CD4-positive, alpha-beta T cell (primary cell): ENCODE data around the gene SH3D19. TPM values are rescaled to one million over a fixed set of nuclear protein-coding genes. Genes with fewer than 3 reads are reported as not detected.

ENCODE experiments used
- ATAC-seq: fragments of 200-7000 bp; cut with Tn5 transposase; one replicate; pipeline ENCODE4 v1.10.0; 2022; ENCODE audit warnings: mild to moderate bottlenecking; ENCODE audit not compliant: poor library complexity
- CTCF ChIA-PET: fragments of 350-600 bp; sonication (Branson Sonifier 250); formaldehyde crosslinking; loops from one replicate; lab custom pipeline; 2021; ENCODE audit warnings: antibody characterized with exemption, inconsistent platforms; lab: Charles Lee
- POLR2A ChIA-PET: fragments of 350-600 bp; sonication (Branson Sonifier 250); formaldehyde crosslinking; loops from one replicate; lab custom pipeline; 2021; ENCODE audit warnings: antibody characterized with exemption, inconsistent platforms; lab: Charles Lee
- DNase-seq, 14 experiments: peaks; one replicate each; pipeline ENCODE4 v3.0.0-alpha.2; 2013 to 2020; ENCODE audit warnings: mixed read lengths in 2 of 14
- H3K27ac ChIP-seq, 2 donors: one replicate each; pipeline versions ENCODE4 v1.5.1 to v1.7.0; 2013; ENCODE audit warnings: low read length in 2 of 2, low read depth in 1 of 2, mild to moderate bottlenecking in 1 of 2
- H3K27me3 ChIP-seq, 2 experiments: 1 replicate in 1 of 2; 2 replicates in 1 of 2; pipeline versions ENCODE4 v1.6.1 to v1.7.0; 2013; ENCODE audit warnings: low read length in 2 of 2, control low read depth in 1 of 2, mild to moderate bottlenecking in 1 of 2, moderate library complexity in 1 of 2; ENCODE audit not compliant: insufficient read depth in 2 of 2, control insufficient read depth in 1 of 2
- H3K36me3 ChIP-seq: one replicate; pipeline ENCODE4 v1.6.1; 2013; ENCODE audit warnings: low read length, control low read depth; ENCODE audit not compliant: insufficient read depth
- H3K4me1 ChIP-seq: one replicate; pipeline ENCODE4 v1.6.1; 2013; ENCODE audit warnings: low read length, control low read depth; ENCODE audit not compliant: insufficient read depth
- H3K4me3 ChIP-seq: one replicate; pipeline ENCODE4 v1.5.1; 2013; ENCODE audit warnings: mild to moderate bottlenecking, low read length, moderate library complexity
- H3K9me3 ChIP-seq, 2 experiments: 1 replicate in 1 of 2; 2 replicates in 1 of 2; pipeline versions ENCODE4 v1.6.1 to v1.7.0; 2013; ENCODE audit warnings: low read length in 2 of 2, mild to moderate bottlenecking in 2 of 2, control low read depth in 1 of 2, moderate library complexity in 1 of 2; ENCODE audit not compliant: control insufficient read depth in 1 of 2, insufficient read depth in 1 of 2
- H3K27ac Mint-ChIP-seq: one replicate; pipeline ENCODE4 v1.8.0; 2020; ENCODE audit warnings: mixed read lengths
- H3K27me3 Mint-ChIP-seq: one replicate; pipeline ENCODE4 v1.8.0; 2021; ENCODE audit warnings: mixed read lengths
- H3K36me3 Mint-ChIP-seq: one replicate; pipeline ENCODE4 v1.8.0; 2021; ENCODE audit warnings: low read depth, mixed read lengths
- H3K4me1 Mint-ChIP-seq: one replicate; pipeline ENCODE4 v1.8.0; 2021; ENCODE audit warnings: low read depth, mixed read lengths
- H3K4me3 Mint-ChIP-seq: one replicate; pipeline ENCODE4 v1.8.0; 2020; ENCODE audit warnings: mild to moderate bottlenecking, mixed read lengths
- H3K9me3 Mint-ChIP-seq: one replicate; pipeline ENCODE4 v1.8.0; 2020; ENCODE audit warnings: mixed read lengths
- CTCF ChIP-seq: fragments of 200-600 bp; IDR thresholded peaks from one replicate; pipeline ENCODE4 v1.8.0; 2022; ENCODE audit warnings: antibody characterized with exemption, mild to moderate bottlenecking
- intact Hi-C, 2 experiments: fragments of 100-400 bp; cut with DNase I in 1 of 2; cut with micrococcal nuclease in 1 of 2; formaldehyde crosslinking; loops; one replicate each; pipeline versions ENCODE4 v1.15.1 to v1.9.0; 2023 to 2025; cut with DNase I, micrococcal nuclease
- total RNA-seq, 174 experiments: library from RNA in 2 of 174; stranded (reverse) in 2 of 174; gene quantifications; one replicate each; pipeline ENCODE4 v1.2.3 and lab custom pipeline; 2021 to 2026

SH3D19 gene
- total RNA-seq, 2 experiments from 2014 or later, result 0.27 TPM; not detected in 1

GRCh38 chr4:151347490-151348235, 22.3 kb upstream of the SH3D19 start:
- H3K27me3 Mint-ChIP-seq, result peaks cover 32% of the 10 kb centered on the region

DNA sequence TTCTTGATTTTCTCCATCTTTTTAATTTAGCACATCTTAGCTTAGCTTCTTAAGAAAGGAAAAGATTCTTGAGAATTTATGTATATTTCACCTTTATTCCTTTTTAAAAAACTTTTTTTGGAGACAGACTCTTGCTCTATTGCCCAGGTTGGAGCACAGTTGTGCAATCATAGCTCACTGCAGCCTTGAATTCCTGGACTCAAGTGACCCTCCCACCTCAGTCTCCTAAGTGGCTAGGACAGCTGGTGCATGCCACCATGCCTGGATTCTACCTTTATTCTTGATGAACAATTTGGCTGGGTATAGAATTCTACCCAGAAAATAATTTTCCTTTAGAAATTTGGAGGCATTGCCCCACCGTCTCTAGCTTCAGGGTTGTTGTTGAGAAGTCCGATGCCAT, 19.5 kb upstream of the SH3D19 start:
- TF ChIP-seq CTCF, result no peak
- Mint-ChIP-seq H3K4me3 (no peak overlapping the region), H3K36me3 (no peaks in the 10 kb centered on the region), H3K27ac (no peak overlapping the region), H3K27me3 (peaks cover 32% of the 10 kb centered on the region), H3K4me1 (no peaks in the 10 kb centered on the region), H3K9me3 (no peaks in the 10 kb centered on the region)
- no peak overlapping the region for H3K27ac ChIP-seq
- H3K4me3 ChIP-seq, result no peak overlapping the region
- no peaks in the 10 kb centered on the region for H3K36me3 ChIP-seq
- POLR2A ChIA-PET, result no interaction called here
- peaks cover 0 to 5% of the 10 kb centered on the region in 2 experiments for H3K27me3 ChIP-seq
- intact Hi-C loops, result no loop called here
- ATAC-seq (no peak), DNase-seq (no peak)
- no peaks in the 10 kb centered on the region for H3K9me3 ChIP-seq
- H3K4me1 ChIP-seq, result no peaks in the 10 kb centered on the region
- CTCF ChIA-PET, result no interaction called here

More at GRCh38 chr4:151347490-151348235, 22.3 kb upstream of the SH3D19 start:
- Histone ChIP-seq H3K4me1 (no peaks in the 10 kb centered on the region), H3K4me3 (no peak overlapping the region), H3K9me3 (no peaks in the 10 kb centered on the region), H3K36me3 (no peaks in the 10 kb centered on the region), H3K27ac (no peak overlapping the region), H3K27me3 (peaks cover 0 to 5% of the 10 kb centered on the region in 2 experiments)
- H3K36me3 Mint-ChIP-seq, result no peaks in the 10 kb centered on the region
- no peaks in the 10 kb centered on the region for H3K9me3 Mint-ChIP-seq
- no peak for DNase-seq
- H3K27ac Mint-ChIP-seq, result no peak overlapping the region
- intact Hi-C loops, result no loop called here
- CTCF ChIA-PET, result no interaction called here
- H3K4me3 Mint-ChIP-seq, result no peak overlapping the region
- TF ChIP-seq CTCF, result no peak
- POLR2A ChIA-PET, result no interaction called here
- H3K4me1 Mint-ChIP-seq, result no peaks in the 10 kb centered on the region
- no peak for ATAC-seq

DNA sequence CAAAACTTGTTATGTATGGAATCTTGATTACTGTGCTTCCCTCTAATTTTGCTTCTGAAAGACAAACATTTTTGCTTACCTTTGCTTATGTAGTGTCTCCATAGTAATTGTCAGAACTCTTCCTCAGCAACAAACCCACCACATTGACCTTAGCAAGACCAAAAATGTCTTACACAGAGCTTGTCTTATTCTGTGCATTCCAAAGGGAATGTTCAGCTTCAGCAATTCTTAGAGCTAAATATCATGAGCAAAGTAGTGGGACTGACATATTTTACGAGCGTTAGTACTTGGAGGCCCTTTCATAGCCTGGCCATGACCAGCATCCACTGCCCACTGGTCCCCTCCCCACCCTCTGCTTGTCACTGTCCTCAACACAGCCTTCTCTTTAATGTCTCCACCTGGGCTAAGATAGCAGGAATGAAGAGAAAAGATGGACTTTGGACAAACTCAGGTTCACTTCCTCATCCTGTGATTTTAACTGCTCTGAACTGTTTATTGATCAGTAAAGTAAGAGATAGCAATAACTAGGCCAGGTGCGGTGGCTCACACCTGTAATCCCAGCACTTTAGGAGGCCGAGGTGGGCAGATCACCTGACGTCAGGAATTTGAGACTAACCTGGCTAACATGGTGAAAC, 15.5 kb upstream of the SH3D19 start:
- ChIA-PET POLR2A (no interaction called here), CTCF (interaction anchor here (0.6 kb wide), 1 partner anchor 84 kb away, joined by 3 read pairs; no protein-coding TSS in a partner anchor)
- H3K4me1 ChIP-seq, result no peaks in the 10 kb centered on the region
- no peaks in the 10 kb centered on the region for H3K36me3 ChIP-seq
- Mint-ChIP-seq H3K4me1 (no peaks in the 10 kb centered on the region), H3K27me3 (peaks cover 24% of the 10 kb centered on the region), H3K27ac (no peak overlapping the region), H3K4me3 (no peak overlapping the region), H3K9me3 (no peaks in the 10 kb centered on the region), H3K36me3 (no peaks in the 10 kb centered on the region)
- H3K27ac ChIP-seq, result no peak overlapping the region
- H3K4me3 ChIP-seq, result no peak overlapping the region
- H3K27me3 ChIP-seq, result no peaks in the 10 kb centered on the region
- intact Hi-C loops, result no loop called here
- no peak for TF ChIP-seq CTCF
- no peak for DNase-seq
- ATAC-seq, result no peak
- no peaks in the 10 kb centered on the region for H3K9me3 ChIP-seq
